GM12878 (cell line): ENCODE results near the gene IFI6. TPM values are rescaled to one million over a fixed set of nuclear protein-coding genes. Genes with fewer than 3 reads are reported as not detected.
A peak's percentile ranks its signal among the peaks of the same experiment; 100 is the strongest.

Source experiments
- ATAC-seq: fragments of 200-7000 bp; cut with Tn5 transposase; 3 replicates; pipeline ENCODE4 v1.9.1; 2020; ENCODE audit warnings: mild to moderate bottlenecking, moderate library complexity
- BruUV-seq: library from RNA; stranded (reverse); fragments of 400-500 nt; replicated peaks from 2 replicates; lab custom pipeline; 2021; lab: Mats Ljungman, UMichigan
- CTCF ChIA-PET: fragments of 300-600 bp; sonication (Branson Sonifier 250); formaldehyde crosslinking; extraction: SDS; loops from one replicate; lab custom pipeline; 2021; ENCODE audit warnings: inconsistent platforms; lab: Yijun Ruan, JAX
- POLR2A ChIA-PET: fragments of 350-600 bp; formaldehyde crosslinking; extraction: SDS; loops from one replicate; lab custom pipeline; 2021; ENCODE audit warnings: inconsistent platforms; lab: Charles Lee
- RAD21 ChIA-PET: fragments of 300-600 bp; sonication (Branson Sonifier 250); formaldehyde crosslinking; loops from one replicate; lab custom pipeline; 2023; ENCODE audit warnings: antibody characterized with exemption; ENCODE audit not compliant: unreplicated experiment; lab: Charles Lee
- SMC1A ChIA-PET: fragments of 300-600 bp; sonication (Branson Sonifier 250); formaldehyde crosslinking; loops from one replicate; lab custom pipeline; 2023; ENCODE audit not compliant: unreplicated experiment, uncharacterized antibody; lab: Charles Lee
- DNase-seq: peaks from one replicate; pipeline ENCODE4 v3.0.0-alpha.2; 2011; ENCODE audit warnings: low read depth, low spot score
- FAIRE-seq: peaks from 3 replicates; lab custom pipeline; 2011; peaks lifted over from hg19 to GRCh38; lab: Jason Lieb, UNC
- H2AFZ ChIP-seq: 2 replicates; pipeline ENCODE4 v1.6.0; 2011; ENCODE audit warnings: low read depth, low read length, control low read depth; ENCODE audit not compliant: control insufficient read depth
- H3K27ac ChIP-seq: 2 replicates; pipeline ENCODE4 v1.5.1; 2011; ENCODE audit warnings: control low read depth; ENCODE audit not compliant: control insufficient read depth, insufficient read depth
- H3K27me3 ChIP-seq, 2 experiments: replicated peaks in 1 of 2; 2 replicates each; pipeline versions ENCODE4 v1.6.0 to v1.6.1; 2011; ENCODE audit warnings: low read length in 1 of 2; ENCODE audit not compliant: control insufficient read depth in 2 of 2, insufficient read depth in 2 of 2
- H3K36me3 ChIP-seq, 2 experiments: 2 replicates each; pipeline ENCODE4 v1.5.1; 2011; ENCODE audit warnings: low read length in 1 of 2; ENCODE audit not compliant: control insufficient read depth in 2 of 2, insufficient read depth in 2 of 2
- H3K4me1 ChIP-seq: 2 replicates; pipeline ENCODE4 v1.6.1; 2011; ENCODE audit warnings: mild to moderate bottlenecking, low read length, moderate library complexity, mixed read lengths; ENCODE audit not compliant: control insufficient read depth, insufficient read depth
- H3K4me2 ChIP-seq: 2 replicates; pipeline ENCODE4 v1.6.0; 2011; ENCODE audit warnings: control low read depth; ENCODE audit not compliant: control insufficient read depth, insufficient read depth
- H3K4me3 ChIP-seq: fragments of 200-600 bp; sonication (generic); 2 replicates; pipeline ENCODE4 v1.5.1; 2016
- H3K79me2 ChIP-seq: 2 replicates; pipeline ENCODE4 v1.6.0; 2011; ENCODE audit warnings: low read length; ENCODE audit not compliant: control insufficient read depth, insufficient read depth
- H3K9ac ChIP-seq: 2 replicates; pipeline ENCODE4 v1.8.0; 2011; ENCODE audit warnings: low read length, control low read depth, mixed read lengths; ENCODE audit not compliant: control insufficient read depth, insufficient read depth
- H3K9me3 ChIP-seq: replicated peaks from 3 replicates; pipeline ENCODE4 v1.5.1; 2011; ENCODE audit warnings: mild to moderate bottlenecking, low read length; ENCODE audit not compliant: control insufficient read depth, insufficient read depth
- H4K20me1 ChIP-seq: 2 replicates; pipeline ENCODE4 v1.6.0; 2011; ENCODE audit not compliant: control insufficient read depth, insufficient read depth
- BCL3 ChIP-seq: IDR thresholded peaks from 2 replicates; pipeline ENCODE4 v1.6.1; 2011; ENCODE audit warnings: borderline replicate concordance, low read depth, mild to moderate bottlenecking, moderate library complexity, low read length; ENCODE audit not compliant: insufficient read depth, poor library complexity, severe bottlenecking
- BCLAF1 ChIP-seq: fragments of 450-650 bp; IDR thresholded peaks from 2 replicates; pipeline ENCODE4 v1.6.1; 2017; ENCODE audit warnings: antibody characterized with exemption, mild to moderate bottlenecking, moderate library complexity
- EGR1 ChIP-seq, 2 experiments: IDR thresholded peaks; 1 replicate in 1 of 2; 2 replicates in 1 of 2; pipeline ENCODE4 v1.6.1; 2011 to 2012; ENCODE audit warnings: low read depth in 2 of 2, low read length in 2 of 2, borderline replicate concordance in 1 of 2, mild to moderate bottlenecking in 1 of 2, moderate library complexity in 1 of 2
- GATAD2B ChIP-seq: fragments of 450-650 bp; conservative IDR thresholded peaks from 2 replicates; pipeline ENCODE4 v1.6.1; 2017; ENCODE audit warnings: low read depth, mild to moderate bottlenecking, moderate library complexity
- IKZF2 ChIP-seq, 2 experiments: fragments of 450-650 bp; IDR thresholded peaks; 2 replicates each; pipeline ENCODE4 v1.6.1; 2017; ENCODE audit warnings: mild to moderate bottlenecking in 2 of 2, moderate library complexity in 2 of 2
- MYC ChIP-seq: IDR thresholded peaks from 2 replicates; pipeline ENCODE4 v1.6.1; 2011; ENCODE audit warnings: mild to moderate bottlenecking, low read length, moderate library complexity, inconsistent platforms; ENCODE audit not compliant: insufficient read depth, insufficient replicate concordance, insufficient read length, severe bottlenecking
- NFYB ChIP-seq: IDR thresholded peaks from 2 replicates; pipeline ENCODE4 v1.6.1; 2011; ENCODE audit warnings: low read depth, mild to moderate bottlenecking, low read length, improper control_type of control experiment, moderate library complexity; ENCODE audit not compliant: insufficient read depth
- PBX3 ChIP-seq: IDR thresholded peaks from 2 replicates; pipeline ENCODE4 v1.6.1; 2011; ENCODE audit warnings: mild to moderate bottlenecking, low read depth, low read length, moderate library complexity; ENCODE audit not compliant: insufficient replicate concordance
- RCOR1 ChIP-seq: conservative IDR thresholded peaks from 2 replicates; pipeline ENCODE4 v1.6.1; 2012; ENCODE audit warnings: low read depth, low read length, improper control_type of control experiment
- SIX5 ChIP-seq: IDR thresholded peaks from 2 replicates; pipeline ENCODE4 v1.6.1; 2011; ENCODE audit warnings: mild to moderate bottlenecking, low read depth, low read length, moderate library complexity; ENCODE audit not compliant: severe bottlenecking
- SMAD5 ChIP-seq: IDR thresholded peaks from 2 replicates; pipeline ENCODE4 v1.6.1; 2016; ENCODE audit warnings: antibody characterized with exemption, low read depth
- SMARCA5 ChIP-seq: fragments of 450-650 bp; IDR thresholded peaks from 2 replicates; pipeline ENCODE4 v1.6.1; 2017; ENCODE audit warnings: mild to moderate bottlenecking
- TBL1XR1 ChIP-seq: IDR thresholded peaks from 2 replicates; pipeline ENCODE4 v1.6.1; 2012; ENCODE audit warnings: low read depth, low read length, improper control_type of control experiment
- YY1 ChIP-seq: IDR thresholded peaks from 2 replicates; pipeline ENCODE4 v1.6.1; 2011; ENCODE audit warnings: low read depth, mild to moderate bottlenecking, low read length
- ZNF207 ChIP-seq: fragments of 450-650 bp; IDR thresholded peaks from 2 replicates; pipeline ENCODE4 v1.6.1; 2014; ENCODE audit warnings: antibody characterized with exemption, mild to moderate bottlenecking, borderline replicate concordance
- ZNF24 ChIP-seq: fragments of 450-650 bp; IDR thresholded peaks from 2 replicates; pipeline ENCODE4 v1.6.1; 2017; ENCODE audit warnings: antibody characterized with exemption, mild to moderate bottlenecking
- WGBS: methylation state at CpG from one replicate; pipeline ENCODE4 v1.1.6; 2016; ENCODE audit warnings: low lambda C conversion rate; ENCODE audit not compliant: insufficient replicate concordance, insufficient coverage; ENCODE audit errors: missing lambda C conversion rate; 5-methylcytosine and 5-hydroxymethylcytosine counted together
- in situ Hi-C: fragments of 300-500 bp; cut with MboI; formaldehyde crosslinking; loops from 9 replicates; pipeline ENCODE4 v1.14.3; 2018; ENCODE audit warnings: mixed read lengths
- intact Hi-C: fragments of 100-400 bp; cut with micrococcal nuclease; formaldehyde crosslinking; loops from one replicate; pipeline ENCODE4 v1.14.2; 2022; ENCODE audit not compliant: unreplicated experiment
- polyA plus RNA-seq, 11 experiments: library from polyadenylated mRNA; depleted of rRNA in 4 of 11; unstranded in 6 of 11; stranded (reverse) in 5 of 11; fragments of >200 nt; fragmentation: Nextera tagmentation in 4 of 11; fragmentation: Illumina TruSeq in 1 of 11; extraction: Ambion mirVana in 4 of 11; extraction: Trizol in 1 of 11; gene quantifications; 1 replicate in 1 of 11; 2 replicates in 10 of 11; pipeline versions ENCODE4 v1.2.1 to v1.2.3, GENCODE V29; 2011 to 2016; ENCODE audit warnings: inconsistent platforms in 2 of 11, missing spikeins in 2 of 11, low read depth in 1 of 11
- total RNA-seq, 4 experiments: library from RNA; depleted of rRNA in 3 of 4; stranded (reverse); fragments of >200 nt in 3 of 4; fragmentation: Illumina TruSeq in 1 of 4; extraction: Trizol in 1 of 4; gene quantifications; 2 replicates each; pipeline versions ENCODE4 v1.2.1 to v1.2.3, GENCODE V29; 2013 to 2021

Gene IFI6
- total and polyA plus RNA-seq, 10 of the 15 experiments (the other 5 are each of a cell fraction or from before 2014, with no cell fraction given): 5.6 to 123 (median 69.0) TPM

GRCh38 chr1:27630859-27631491, 41.0 kb downstream of the IFI6 start:
- Histone ChIP-seq H3K27ac (peak overlapping the region; percentile 95), H3K79me2 (peaks cover 12% of the 10 kb centered on the region), H2AFZ (peak overlapping the region; percentile 11; the same call in 1 of the 2 replicates), H3K4me1 (peaks cover 89% of the 10 kb centered on the region), H3K4me3 (peak overlapping the region; percentile 19; the same call in 1 of the 2 replicates), H3K9ac (peak overlapping the region; percentile 86), H3K4me2 (peak overlapping the region; percentile 87), H3K36me3 (no peaks in the 10 kb centered on the region), H4K20me1 (no peaks in the 10 kb centered on the region), H3K27me3 (no peaks in the 10 kb centered on the region), H3K9me3 (no peaks in the 10 kb centered on the region; the same call in 2 of the 3 replicates)
- SMC1A ChIA-PET: interaction anchor here (0.7 to 10.4 kb wide), 10 partner anchors 12 to 141 kb away, joined by 3 to 87 read pairs (median 6); no protein-coding TSS in a partner anchor
- CTCF ChIA-PET: interaction anchor here (1.9 to 17.2 kb wide), 6 partner anchors 10 to 31 kb away, joined by 5 to 208 read pairs (median 36); partner anchors contain the start of gene AHDC1
- no TSS peak for BruUV-seq
- POLR2A ChIA-PET: interaction anchor here (0.6 to 14.3 kb wide), 12 partner anchors 10 to 209 kb away, joined by 3 to 141 read pairs (median 5); no protein-coding TSS in a partner anchor
- intact Hi-C loops (loop anchor here (1.0 kb wide), 2 partner anchors 22 to 28 kb away; no protein-coding TSS in a partner anchor), in situ Hi-C loops (no loop called here)
- ATAC-seq (peak; percentile 41), DNase-seq (peak; percentile 91), FAIRE-seq (peak; percentile 71)
- 0% methylated on average over 5 of the region's 5 CpGs for WGBS
- RAD21 ChIA-PET: interaction anchor here (0.6 to 17.1 kb wide), 13 partner anchors 9 to 185 kb away, joined by 3 to 211 read pairs (median 6); partner anchors contain the start of gene FAM76A
- TF ChIP-seq ZNF207 (no peak), YY1 (0 out of 2 replicates have a peak, but pooled peaks have one; percentile 19), IKZF2 (IDR thresholded peaks at IDR 0.05) (peak; percentile 60 to 75), SIX5 (no peak), ZNF24 (no peak), PBX3 (peak; percentile 7), BCL3 (peak; percentile 86), GATAD2B (peak; percentile 22; the same call in 1 of the 2 replicates), BCLAF1 (no peak), SMAD5 (peak; percentile 28; the same call in 1 of the 2 replicates), TBL1XR1 (peak; percentile 76; the same call in 1 of the 2 replicates), NFYB (no peak), EGR1 (IDR thresholded peaks at IDR 0.05; ENCODE audit: borderline replicate concordance in 1 of 2, low read depth in 2 of 2, low read length in 2 of 2) (no peak), MYC (no peak), SMARCA5 (peak; percentile 87), RCOR1 (no peak)
